ENCODE data around the gene PML.
"Not testable (repeated sequence)": the region's sequence is repeated elsewhere in the genome, so short reads cannot be mapped to it uniquely, and the experiment has no call there.

Gene PML

GRCh38 chr15:74050127-74050526 is 55.6 kb downstream of the PML start:
- Histone ChIP-seq H3K36me3 (ENCODE audit: insufficient read depth, low read length) (no peaks in the 10 kb centered on the region), H2AFZ (ENCODE audit: low read length) (no peak overlapping the region), H3K4me2 (ENCODE audit: low read depth, low read length, poor library complexity, severe bottlenecking) (no peak overlapping the region), H3K9me2 (replicated peaks; ENCODE audit: low read depth, low read length) (no peaks in the 10 kb centered on the region), H3K9me3 (ENCODE audit: insufficient read depth, low read depth, low read length) (no peaks in the 10 kb centered on the region), H3K27me3 (ENCODE audit: insufficient read depth, low read length, poor library complexity, severe bottlenecking) (no peaks in the 10 kb centered on the region), H3F3A (ENCODE audit: low read depth) (0 out of 2 replicates have a peak, but pooled peaks cover 3% of the 10 kb centered on the region), H3K9ac (ENCODE audit: low read depth, low read length, poor library complexity, severe bottlenecking) (no peak overlapping the region), H3K79me2 (ENCODE audit: insufficient read depth, low read length) (no peaks in the 10 kb centered on the region), H3K4me1 (ENCODE audit: insufficient read depth, low read length, poor library complexity, severe bottlenecking) (peaks cover 20% of the 10 kb centered on the region), H3K4me3 (ENCODE audit: low read length, poor library complexity, severe bottlenecking) (no peak overlapping the region), H4K20me1 (ENCODE audit: insufficient read depth, low read length, poor library complexity, severe bottlenecking) (no peaks in the 10 kb centered on the region)
- TF ChIP-seq CTCF (conservative IDR thresholded peaks at IDR 0.05; ENCODE audit: low read length): no peak
- no peak for TF ChIP-seq EZH2phosphoT487 (IDR thresholded peaks at IDR 0.05; ENCODE audit: borderline replicate concordance)

- Histone ChIP-seq H3K4me3 (ENCODE audit: low read length, poor library complexity, severe bottlenecking) (no peak overlapping the region), H2AFZ (ENCODE audit: low read length) (no peak overlapping the region), H3K27me3 (ENCODE audit: insufficient read depth, low read length, poor library complexity, severe bottlenecking) (no peaks in the 10 kb centered on the region), H4K20me1 (ENCODE audit: insufficient read depth, low read length, poor library complexity, severe bottlenecking) (no peaks in the 10 kb centered on the region), H3F3A (ENCODE audit: low read depth) (0 out of 2 replicates have a peak, but pooled peaks cover 3% of the 10 kb centered on the region), H3K4me1 (ENCODE audit: insufficient read depth, low read length, poor library complexity, severe bottlenecking) (peaks cover 20% of the 10 kb centered on the region), H3K9ac (ENCODE audit: low read depth, low read length, poor library complexity, severe bottlenecking) (no peak overlapping the region), H3K9me2 (replicated peaks; ENCODE audit: low read depth, low read length) (no peaks in the 10 kb centered on the region), H3K9me3 (ENCODE audit: insufficient read depth, low read depth, low read length) (no peaks in the 10 kb centered on the region), H3K36me3 (ENCODE audit: insufficient read depth, low read length) (no peaks in the 10 kb centered on the region), H3K4me2 (ENCODE audit: low read depth, low read length, poor library complexity, severe bottlenecking) (no peak overlapping the region), H3K79me2 (ENCODE audit: insufficient read depth, low read length) (no peaks in the 10 kb centered on the region)
- no peak for TF ChIP-seq CTCF (conservative IDR thresholded peaks at IDR 0.05; ENCODE audit: low read length)
- no peak for TF ChIP-seq EZH2phosphoT487 (IDR thresholded peaks at IDR 0.05; ENCODE audit: borderline replicate concordance)
These were observed 56.2 kb downstream of the PML start for GRCh38 chr15:74050556-74051234.

GRCh38 chr15:74052271-74053260 is 58.0 kb downstream of the PML start:
- not testable (repeated sequence) for H3K79me2 ChIP-seq (ENCODE audit: insufficient read depth, low read length); H2AFZ ChIP-seq (ENCODE audit: low read length); H3K4me2 ChIP-seq (ENCODE audit: low read depth, low read length, poor library complexity, severe bottlenecking); H3K4me3 ChIP-seq (ENCODE audit: low read length, poor library complexity, severe bottlenecking); H3K9ac ChIP-seq (ENCODE audit: low read depth, low read length, poor library complexity, severe bottlenecking); H3K27me3 ChIP-seq (ENCODE audit: insufficient read depth, low read length, poor library complexity, severe bottlenecking); H3F3A ChIP-seq (ENCODE audit: low read depth); H4K20me1 ChIP-seq (ENCODE audit: insufficient read depth, low read length, poor library complexity, severe bottlenecking); H3K9me2 ChIP-seq (replicated peaks; ENCODE audit: low read depth, low read length); H3K9me3 ChIP-seq (ENCODE audit: insufficient read depth, low read depth, low read length); H3K36me3 ChIP-seq (ENCODE audit: insufficient read depth, low read length)
- H3K4me1 ChIP-seq (ENCODE audit: insufficient read depth, low read length, poor library complexity, severe bottlenecking): peaks cover 17% of the 10 kb centered on the region

Data from Loucy (cell line).